Measurements from ENCODE around the gene PRM2.
"Not testable (repeated sequence)": the region's sequence is repeated elsewhere in the genome, so short reads cannot be mapped to it uniquely, and the experiment has no call there.

Gene PRM2

DNA sequence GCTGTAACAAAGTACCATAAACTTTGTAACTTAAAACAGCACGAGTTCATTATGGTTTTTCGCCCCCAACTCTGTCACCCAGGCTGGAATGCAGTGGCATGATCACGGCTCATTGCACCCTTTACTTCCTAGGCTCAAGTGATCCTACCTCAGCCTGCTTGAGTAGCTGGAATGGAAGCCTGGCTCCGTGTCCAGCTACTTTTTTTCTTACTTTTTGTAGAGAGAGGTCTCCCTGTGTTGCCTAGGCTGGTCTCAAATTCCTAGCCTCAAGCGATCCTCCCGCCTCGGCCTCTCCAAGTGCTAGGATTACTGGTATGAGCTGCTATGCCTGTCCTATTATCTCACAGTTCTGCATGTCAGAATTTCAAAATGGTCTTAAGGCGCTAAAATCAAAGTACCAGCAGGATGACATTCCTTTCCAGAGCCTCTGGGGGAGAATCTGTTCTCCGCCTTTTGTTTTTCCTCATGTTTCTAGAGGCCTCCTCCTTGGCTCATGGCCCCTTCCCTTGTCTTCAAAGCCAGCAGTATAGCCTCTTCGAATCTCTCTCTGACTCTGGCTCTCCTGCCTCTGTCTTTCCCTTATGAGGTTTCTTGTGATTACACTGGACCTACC lies 14.9 kb upstream of the PRM2 start:
- H3K4me1 ChIP-seq: no peaks in the 10 kb centered on the region
- no peak for DNase-seq
- no peaks in the 10 kb centered on the region for H3K9me3 ChIP-seq
- no peak overlapping the region for H3K4me3 ChIP-seq (ENCODE audit: low read depth, low read length)
- H3K36me3 ChIP-seq: no peaks in the 10 kb centered on the region
- TF ChIP-seq, protein P1, sequence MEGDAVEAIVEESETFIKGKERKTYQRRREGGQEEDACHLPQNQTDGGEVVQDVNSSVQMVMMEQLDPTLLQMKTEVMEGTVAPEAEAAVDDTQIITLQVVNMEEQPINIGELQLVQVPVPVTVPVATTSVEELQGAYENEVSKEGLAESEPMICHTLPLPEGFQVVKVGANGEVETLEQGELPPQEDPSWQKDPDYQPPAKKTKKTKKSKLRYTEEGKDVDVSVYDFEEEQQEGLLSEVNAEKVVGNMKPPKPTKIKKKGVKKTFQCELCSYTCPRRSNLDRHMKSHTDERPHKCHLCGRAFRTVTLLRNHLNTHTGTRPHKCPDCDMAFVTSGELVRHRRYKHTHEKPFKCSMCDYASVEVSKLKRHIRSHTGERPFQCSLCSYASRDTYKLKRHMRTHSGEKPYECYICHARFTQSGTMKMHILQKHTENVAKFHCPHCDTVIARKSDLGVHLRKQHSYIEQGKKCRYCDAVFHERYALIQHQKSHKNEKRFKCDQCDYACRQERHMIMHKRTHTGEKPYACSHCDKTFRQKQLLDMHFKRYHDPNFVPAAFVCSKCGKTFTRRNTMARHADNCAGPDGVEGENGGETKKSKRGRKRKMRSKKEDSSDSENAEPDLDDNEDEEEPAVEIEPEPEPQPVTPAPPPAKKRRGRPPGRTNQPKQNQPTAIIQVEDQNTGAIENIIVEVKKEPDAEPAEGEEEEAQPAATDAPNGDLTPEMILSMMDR (IDR thresholded peaks at IDR 0.05; ENCODE audit: low read depth, low read length): no peak
- H3K27me3 ChIP-seq: no peaks in the 10 kb centered on the region

DNA sequence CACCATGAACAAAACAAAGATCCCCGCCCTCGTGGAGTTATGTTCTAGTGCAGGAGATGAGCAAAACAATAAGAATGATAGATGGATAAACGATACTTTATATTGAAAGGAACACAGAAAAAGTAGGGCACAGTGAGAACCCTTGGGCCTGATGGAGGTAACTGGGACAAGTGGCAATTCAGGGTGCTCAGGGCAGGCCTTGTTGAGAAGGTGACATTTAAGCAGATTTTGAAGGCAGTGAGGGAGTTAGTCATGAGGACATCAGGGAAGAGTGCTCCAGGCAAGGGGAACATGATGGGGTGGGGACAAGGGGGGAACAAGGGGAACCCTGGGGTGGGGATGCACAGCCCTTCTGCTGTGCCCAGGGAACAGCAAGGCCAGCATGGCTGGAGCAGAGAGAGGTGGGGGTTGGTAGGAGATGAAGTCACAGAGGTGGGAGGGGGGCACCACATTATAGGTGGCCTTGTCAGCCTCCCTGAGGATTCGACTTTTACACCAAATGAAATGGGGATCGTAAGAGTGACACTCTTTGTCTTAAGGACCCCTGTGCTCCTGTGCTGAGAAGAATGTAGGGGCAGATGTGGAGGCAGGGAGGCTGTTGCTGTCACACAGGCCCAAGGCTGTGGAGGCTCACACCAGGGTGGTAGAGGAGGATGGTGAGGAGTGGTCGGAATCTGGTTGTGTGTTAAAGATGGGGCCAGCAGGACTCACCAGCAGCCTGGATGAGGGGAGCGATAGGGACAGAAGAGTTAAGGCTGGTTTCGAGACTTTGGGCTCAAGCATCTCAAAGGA lies 14.0 kb upstream of the PRM2 start:
- no peak for DNase-seq
- TF ChIP-seq, protein P1 (IDR thresholded peaks at IDR 0.05; ENCODE audit: low read depth, low read length): no peak

DNA sequence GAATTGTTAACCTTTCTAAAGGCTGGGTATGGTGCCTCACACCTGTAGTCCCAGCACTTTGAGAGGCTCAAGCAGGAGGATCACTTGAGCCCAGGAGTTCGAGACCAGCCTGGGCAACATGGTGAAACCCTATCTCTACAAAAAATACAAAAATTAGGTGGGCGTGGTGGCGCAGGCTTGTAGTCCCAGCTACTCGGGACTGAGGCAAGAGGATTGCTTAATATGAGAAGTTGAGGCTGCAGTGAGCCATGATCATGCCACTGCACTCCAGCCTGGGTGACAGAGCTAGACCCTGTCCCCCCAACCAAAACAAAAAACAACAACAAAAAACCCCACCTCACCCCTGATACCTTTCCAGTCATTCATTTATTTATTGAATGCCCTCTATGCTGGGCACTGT lies 13.4 kb upstream of the PRM2 start:
- not testable (repeated sequence) for H3K4me1 ChIP-seq; H3K36me3 ChIP-seq; H3K27me3 ChIP-seq; H3K9me3 ChIP-seq; DNase-seq; H3K4me3 ChIP-seq (ENCODE audit: low read depth, low read length)

More for the DNA sequence above, 14.0 kb upstream of the PRM2 start:
- Histone ChIP-seq H3K4me3 (ENCODE audit: low read depth, low read length) (no peak overlapping the region), H3K27me3 (no peaks in the 10 kb centered on the region), H3K36me3 (no peaks in the 10 kb centered on the region), H3K9me3 (no peaks in the 10 kb centered on the region), H3K4me1 (no peaks in the 10 kb centered on the region)

DNA sequence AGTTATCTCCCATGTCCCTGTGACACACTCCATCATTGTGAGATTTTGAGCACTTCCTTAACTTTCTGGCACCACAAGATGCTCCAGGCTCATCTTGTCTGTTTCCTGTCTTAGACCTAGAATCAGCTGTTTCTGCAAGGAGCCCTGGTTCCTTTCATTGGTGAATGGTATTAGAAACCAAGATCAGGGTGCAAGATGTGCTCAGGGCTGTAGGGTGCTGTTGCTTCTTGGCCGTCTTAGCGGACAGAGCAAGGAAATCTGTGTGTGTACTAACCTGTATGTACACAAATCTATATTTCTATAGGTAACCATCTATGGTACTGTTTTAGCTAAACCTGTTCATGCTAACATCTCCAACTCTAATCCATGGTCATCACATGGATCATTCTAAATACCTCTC lies 12.9 kb upstream of the PRM2 start:
- Histone ChIP-seq H3K9me3 (no peaks in the 10 kb centered on the region), H3K27me3 (no peaks in the 10 kb centered on the region)
- TF ChIP-seq, protein P1 (IDR thresholded peaks at IDR 0.05; ENCODE audit: low read depth, low read length): no peak

DNA sequence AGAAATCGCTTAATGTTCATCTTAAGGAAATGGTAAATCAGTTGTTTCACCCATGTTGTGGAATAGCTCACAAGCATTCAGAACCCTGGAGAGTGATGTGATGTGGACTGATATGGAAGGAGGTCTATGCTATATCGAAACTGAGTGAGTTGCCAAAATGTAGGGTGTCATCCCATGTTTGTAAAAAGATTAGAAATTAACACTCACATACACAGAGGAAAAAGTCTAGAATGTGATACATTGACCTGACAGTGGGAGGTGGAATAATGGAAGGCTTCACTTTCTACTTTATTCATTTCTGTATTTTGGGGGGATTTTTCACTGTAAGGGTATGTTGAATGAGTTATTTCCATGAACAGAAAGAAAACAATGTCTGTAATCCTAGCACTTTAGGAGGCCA lies 9.6 kb upstream of the PRM2 start:
- H3K36me3 ChIP-seq: no peaks in the 10 kb centered on the region
- H3K27me3 ChIP-seq: no peaks in the 10 kb centered on the region
- H3K4me3 ChIP-seq (ENCODE audit: low read depth, low read length): no peak overlapping the region
- no peaks in the 10 kb centered on the region for H3K9me3 ChIP-seq
- H3K4me1 ChIP-seq: no peaks in the 10 kb centered on the region
- DNase-seq: no peak
- TF ChIP-seq, protein P1 (IDR thresholded peaks at IDR 0.05; ENCODE audit: low read depth, low read length): no peak

More for the DNA sequence above, 12.9 kb upstream of the PRM2 start:
- H3K36me3 ChIP-seq: no peaks in the 10 kb centered on the region
- H3K4me3 ChIP-seq (ENCODE audit: low read depth, low read length): no peak overlapping the region
- DNase-seq: no peak
- H3K4me1 ChIP-seq: no peaks in the 10 kb centered on the region

DNA sequence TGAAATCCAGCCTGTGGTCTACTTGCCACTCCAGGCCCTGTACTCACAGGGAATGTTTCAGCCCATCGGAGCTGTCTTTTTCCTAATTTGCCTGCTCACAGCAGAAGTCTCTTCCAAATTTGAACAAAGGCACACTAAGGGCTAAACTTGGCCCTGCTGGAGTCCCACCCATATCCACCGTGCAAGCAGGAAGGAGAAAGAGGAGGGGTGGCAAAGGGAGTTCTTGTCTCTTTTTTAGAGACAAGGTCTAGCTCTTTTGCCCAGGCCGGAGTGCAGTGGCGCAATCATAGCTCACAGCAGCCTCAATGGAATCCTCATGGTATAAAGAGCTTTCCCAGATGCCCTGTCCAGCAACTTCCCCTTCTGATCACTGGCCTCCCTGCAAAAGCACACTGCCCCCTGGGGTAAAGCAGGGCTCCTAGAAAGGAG lies 7.6 kb upstream of the PRM2 start:
- Histone ChIP-seq H3K9me3 (no peaks in the 10 kb centered on the region), H3K4me1 (no peaks in the 10 kb centered on the region), H3K27me3 (no peaks in the 10 kb centered on the region), H3K36me3 (no peaks in the 10 kb centered on the region), H3K4me3 (ENCODE audit: low read depth, low read length) (no peak overlapping the region)
- no peak for DNase-seq
- TF ChIP-seq, protein P1 (IDR thresholded peaks at IDR 0.05; ENCODE audit: low read depth, low read length): no peak
